OCI-LY3 (cell line): ENCODE results near the gene HSBP1L1.

Experiments used
- H2AFZ ChIP-seq: fragments of 200-600, 300-600 bp; shearing (Covaris generic); 2 replicates; pipeline ENCODE4 v1.6.0; 2014; ENCODE audit warnings: antibody characterized with exemption, low read depth, low read length
- H3K27ac ChIP-seq: fragments of 200-600, 300-600 bp; sonication (generic); 2 replicates; pipeline ENCODE4 v1.5.1; 2014; ENCODE audit warnings: mild to moderate bottlenecking, low read length, moderate library complexity, mixed read lengths
- H3K27me3 ChIP-seq: fragments of 200-600, 300-600 bp; sonication (generic); 2 replicates; pipeline ENCODE4 v1.6.1; 2014; ENCODE audit warnings: low read depth, low read length, mixed read lengths
- H3K36me3 ChIP-seq: fragments of 200-600, 300-600 bp; sonication (generic); replicated peaks from 2 replicates; pipeline ENCODE3; 2014; ENCODE audit warnings: low read depth, low read length, mixed read lengths
- H3K4me1 ChIP-seq: fragments of 300-600, 200-600 bp; sonication (generic); 2 replicates; pipeline ENCODE4 v1.6.1; 2014; ENCODE audit warnings: low read length, mixed read lengths
- H3K4me2 ChIP-seq: fragments of 200-600, 300-600 bp; sonication (generic); 2 replicates; pipeline ENCODE4 v1.6.1; 2014; ENCODE audit warnings: low read length, mixed read lengths
- H3K4me3 ChIP-seq: fragments of 300-600, 200-600 bp; sonication (generic); 2 replicates; pipeline ENCODE4 v1.5.1; 2014; ENCODE audit warnings: antibody characterized with exemption, mild to moderate bottlenecking, low read length, moderate library complexity
- H3K79me2 ChIP-seq: fragments of 300-600, 200-600 bp; shearing (Covaris generic); 2 replicates; pipeline ENCODE4 v1.6.1; 2014; ENCODE audit warnings: mild to moderate bottlenecking, low read length, mixed read lengths
- H3K9ac ChIP-seq: fragments of 300-600, 200-600 bp; shearing (Covaris generic); 2 replicates; pipeline ENCODE4 v1.6.0; 2014; ENCODE audit warnings: mild to moderate bottlenecking, low read length, moderate library complexity
- H3K9me3 ChIP-seq: fragments of 200-600, 300-600 bp; shearing (Covaris generic); 2 replicates; pipeline ENCODE4 v1.6.1; 2014; ENCODE audit warnings: low read length, mixed read lengths; ENCODE audit not compliant: insufficient read depth
- H4K20me1 ChIP-seq: fragments of 200-600, 300-600 bp; sonication (generic); 2 replicates; pipeline ENCODE4 v1.6.1; 2016; ENCODE audit warnings: low read length, mixed read lengths; ENCODE audit not compliant: insufficient read depth
- EZH2phosphoT487 ChIP-seq: fragments of 200-600 bp; shearing (Covaris generic); IDR thresholded peaks from 2 replicates; pipeline ENCODE4 v1.6.1; 2018; ENCODE audit warnings: antibody characterized with exemption, mixed run types, low read depth
- TF ChIP-seq, protein P1 (sequence below): fragments of 200-600, 300-600 bp; sonication (generic); IDR thresholded peaks from 2 replicates; pipeline ENCODE4 v1.5.1; 2014; ENCODE audit warnings: antibody characterized with exemption, low read length, low read depth

The HSBP1L1 gene

GRCh38 chr18:79971211-79971952 is 6.9 kb downstream of the HSBP1L1 start:
- H3K4me2 ChIP-seq: no peak overlapping the region
- H3K27ac ChIP-seq: no peak overlapping the region
- no peak overlapping the region for H2AFZ ChIP-seq
- no peaks in the 10 kb centered on the region for H3K9me3 ChIP-seq
- TF ChIP-seq EZH2phosphoT487: no peak
- TF ChIP-seq, protein P1, sequence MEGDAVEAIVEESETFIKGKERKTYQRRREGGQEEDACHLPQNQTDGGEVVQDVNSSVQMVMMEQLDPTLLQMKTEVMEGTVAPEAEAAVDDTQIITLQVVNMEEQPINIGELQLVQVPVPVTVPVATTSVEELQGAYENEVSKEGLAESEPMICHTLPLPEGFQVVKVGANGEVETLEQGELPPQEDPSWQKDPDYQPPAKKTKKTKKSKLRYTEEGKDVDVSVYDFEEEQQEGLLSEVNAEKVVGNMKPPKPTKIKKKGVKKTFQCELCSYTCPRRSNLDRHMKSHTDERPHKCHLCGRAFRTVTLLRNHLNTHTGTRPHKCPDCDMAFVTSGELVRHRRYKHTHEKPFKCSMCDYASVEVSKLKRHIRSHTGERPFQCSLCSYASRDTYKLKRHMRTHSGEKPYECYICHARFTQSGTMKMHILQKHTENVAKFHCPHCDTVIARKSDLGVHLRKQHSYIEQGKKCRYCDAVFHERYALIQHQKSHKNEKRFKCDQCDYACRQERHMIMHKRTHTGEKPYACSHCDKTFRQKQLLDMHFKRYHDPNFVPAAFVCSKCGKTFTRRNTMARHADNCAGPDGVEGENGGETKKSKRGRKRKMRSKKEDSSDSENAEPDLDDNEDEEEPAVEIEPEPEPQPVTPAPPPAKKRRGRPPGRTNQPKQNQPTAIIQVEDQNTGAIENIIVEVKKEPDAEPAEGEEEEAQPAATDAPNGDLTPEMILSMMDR: no peak
- H4K20me1 ChIP-seq: peaks cover 62% of the 10 kb centered on the region
- peaks cover 72% of the 10 kb centered on the region for H3K79me2 ChIP-seq
- H3K9ac ChIP-seq: no peak overlapping the region
- no peaks in the 10 kb centered on the region for H3K4me1 ChIP-seq
- H3K27me3 ChIP-seq: no peaks in the 10 kb centered on the region
- no peak overlapping the region for H3K4me3 ChIP-seq
- H3K36me3 ChIP-seq: peaks cover 71% of the 10 kb centered on the region

- H3K36me3 ChIP-seq: peaks cover 75% of the 10 kb centered on the region
- no peak for TF ChIP-seq EZH2phosphoT487
- TF ChIP-seq, protein P1: no peak
Measured at GRCh38 chr18:79971986-79972385, 7.5 kb downstream of the HSBP1L1 start.

DNA sequence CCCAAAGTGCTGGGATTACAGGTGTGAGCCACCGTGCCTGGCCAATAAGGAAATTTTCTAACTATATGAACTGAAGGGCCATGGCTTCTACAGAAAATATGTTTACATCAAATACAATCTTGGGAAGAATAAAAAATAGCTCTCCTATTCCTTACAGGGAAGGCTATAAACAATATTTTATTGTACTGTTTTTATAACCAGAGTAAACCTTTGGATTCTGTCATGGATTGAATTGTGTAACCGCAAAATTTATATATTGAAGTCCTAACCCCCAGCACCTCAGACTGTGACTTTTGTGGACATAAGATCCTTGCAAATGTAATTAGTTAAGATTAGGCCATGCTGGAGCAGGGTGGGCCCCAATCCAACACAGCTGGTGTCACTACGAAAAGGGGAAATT is 8.3 kb downstream of the HSBP1L1 start:
- no peaks in the 10 kb centered on the region for H3K27me3 ChIP-seq
- H2AFZ ChIP-seq: no peak overlapping the region
- H3K79me2 ChIP-seq: peaks cover 85% of the 10 kb centered on the region
- peaks cover 73% of the 10 kb centered on the region for H4K20me1 ChIP-seq
- no peak overlapping the region for H3K9ac ChIP-seq
- H3K4me2 ChIP-seq: no peak overlapping the region
- peaks cover 81% of the 10 kb centered on the region for H3K36me3 ChIP-seq
- H3K4me3 ChIP-seq: no peak overlapping the region
- TF ChIP-seq, protein P1: no peak
- TF ChIP-seq EZH2phosphoT487: no peak
- no peak overlapping the region for H3K27ac ChIP-seq
- H3K9me3 ChIP-seq: no peaks in the 10 kb centered on the region
- no peaks in the 10 kb centered on the region for H3K4me1 ChIP-seq

More at GRCh38 chr18:79971986-79972385, 7.5 kb downstream of the HSBP1L1 start:
- Histone ChIP-seq H3K27ac (no peak overlapping the region), H3K4me1 (no peaks in the 10 kb centered on the region), H3K9me3 (no peaks in the 10 kb centered on the region), H3K4me2 (no peak overlapping the region), H3K27me3 (no peaks in the 10 kb centered on the region), H4K20me1 (peaks cover 68% of the 10 kb centered on the region), H3K79me2 (peaks cover 78% of the 10 kb centered on the region), H3K4me3 (no peak overlapping the region), H3K9ac (no peak overlapping the region), H2AFZ (no peak overlapping the region)

DNA sequence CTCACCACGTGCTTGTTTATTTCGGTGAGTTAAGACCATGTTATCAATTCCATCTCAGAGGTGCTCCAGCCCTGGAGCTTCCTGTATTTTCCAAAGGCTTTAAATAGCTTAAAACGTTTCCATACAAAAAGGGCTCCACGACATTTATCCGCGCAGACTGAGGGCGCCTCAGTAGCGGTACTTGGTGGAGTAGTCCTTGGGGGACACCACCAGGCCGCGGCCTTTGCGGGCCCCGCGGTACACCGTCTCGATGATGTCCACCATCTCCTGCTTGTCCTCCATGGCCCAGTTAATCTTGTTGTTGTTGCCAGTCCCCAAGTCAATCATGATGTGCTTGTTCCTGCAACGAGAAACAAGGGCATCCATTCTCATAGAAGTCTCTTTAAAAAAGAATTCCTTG is 9.1 kb downstream of the HSBP1L1 start:
- H3K36me3 ChIP-seq: peaks cover 82% of the 10 kb centered on the region
- no peak overlapping the region for H3K4me3 ChIP-seq
- H3K4me1 ChIP-seq: no peaks in the 10 kb centered on the region
- H3K4me2 ChIP-seq: no peak overlapping the region
- no peak overlapping the region for H3K27ac ChIP-seq
- no peak overlapping the region for H2AFZ ChIP-seq
- H3K9ac ChIP-seq: no peak overlapping the region
- H3K79me2 ChIP-seq: peaks cover 88% of the 10 kb centered on the region
- H3K9me3 ChIP-seq: no peaks in the 10 kb centered on the region
- H3K27me3 ChIP-seq: no peaks in the 10 kb centered on the region
- peaks cover 80% of the 10 kb centered on the region for H4K20me1 ChIP-seq
- TF ChIP-seq EZH2phosphoT487: no peak
- TF ChIP-seq, protein P1: no peak
